HUES48 (cell line): ENCODE results near the gene STARD5.

Experiments
- H3K27ac ChIP-seq: one replicate; pipeline ENCODE4 v1.7.0; 2013; ENCODE audit warnings: low read depth, low read length, inconsistent platforms
- H3K27me3 ChIP-seq: 2 replicates; pipeline ENCODE4 v1.6.1; 2013; ENCODE audit warnings: mild to moderate bottlenecking, low read length; ENCODE audit not compliant: control insufficient read depth, insufficient read depth
- H3K36me3 ChIP-seq: 2 replicates; pipeline ENCODE4 v1.6.1; 2013; ENCODE audit warnings: low read length; ENCODE audit not compliant: control insufficient read depth, insufficient read depth
- H3K4me1 ChIP-seq: 2 replicates; pipeline ENCODE4 v1.6.1; 2013; ENCODE audit warnings: mild to moderate bottlenecking, low read length; ENCODE audit not compliant: control insufficient read depth, insufficient read depth
- H3K4me3 ChIP-seq: 2 replicates; pipeline ENCODE4 v1.5.1; 2013; ENCODE audit warnings: mild to moderate bottlenecking, low read depth, low read length
- H3K9ac ChIP-seq: 2 replicates; pipeline ENCODE4 v1.6.1; 2013; ENCODE audit warnings: mild to moderate bottlenecking, low read depth, low read length, moderate library complexity
- H3K9me3 ChIP-seq: 2 replicates; pipeline ENCODE4 v1.6.1; 2013; ENCODE audit warnings: low read length; ENCODE audit not compliant: control insufficient read depth, insufficient read depth

The STARD5 gene

GRCh38 chr15:81299630-81300273, 24.2 kb downstream of the STARD5 start:
- peaks cover 16% of the 10 kb centered on the region for H3K4me1 ChIP-seq
- H3K9me3 ChIP-seq = no peaks in the 10 kb centered on the region
- H3K27ac ChIP-seq = no peak overlapping the region
- H3K9ac ChIP-seq = no peak overlapping the region
- H3K36me3 ChIP-seq = no peaks in the 10 kb centered on the region
- H3K27me3 ChIP-seq = no peaks in the 10 kb centered on the region
- H3K4me3 ChIP-seq = no peak overlapping the region

- no peak overlapping the region for H3K9ac ChIP-seq
- peaks cover 14% of the 10 kb centered on the region for H3K4me1 ChIP-seq
- no peaks in the 10 kb centered on the region for H3K9me3 ChIP-seq
- no peaks in the 10 kb centered on the region for H3K27me3 ChIP-seq
- no peak overlapping the region for H3K27ac ChIP-seq
- no peak overlapping the region for H3K4me3 ChIP-seq
- H3K36me3 ChIP-seq = no peaks in the 10 kb centered on the region
Observed at GRCh38 chr15:81299156-81299555, 24.8 kb downstream of the STARD5 start.

DNA sequence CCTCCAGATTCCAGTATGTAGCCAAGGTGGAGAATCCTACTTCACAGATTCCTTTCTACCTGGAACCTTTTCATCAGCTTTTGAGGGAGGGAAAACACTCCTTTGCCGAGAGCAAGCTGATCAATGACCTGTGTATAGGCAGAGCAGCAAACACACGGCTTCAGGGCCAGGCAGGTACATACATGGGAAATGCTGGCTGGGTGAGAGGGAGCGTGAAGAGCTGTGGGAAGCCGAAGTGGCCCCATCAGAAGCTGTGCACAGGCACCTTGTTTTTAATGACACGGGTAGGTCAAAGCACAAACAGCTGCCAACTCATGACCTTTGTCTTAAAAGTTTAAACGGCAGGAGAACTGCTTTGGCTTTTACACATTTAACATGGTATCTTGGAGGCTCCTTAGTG, 25.3 kb downstream of the STARD5 start:
- Histone ChIP-seq H3K27me3 (no peaks in the 10 kb centered on the region), H3K9me3 (no peaks in the 10 kb centered on the region), H3K36me3 (no peaks in the 10 kb centered on the region), H3K9ac (no peak overlapping the region), H3K27ac (no peak overlapping the region), H3K4me1 (peaks cover 13% of the 10 kb centered on the region), H3K4me3 (no peak overlapping the region)

DNA sequence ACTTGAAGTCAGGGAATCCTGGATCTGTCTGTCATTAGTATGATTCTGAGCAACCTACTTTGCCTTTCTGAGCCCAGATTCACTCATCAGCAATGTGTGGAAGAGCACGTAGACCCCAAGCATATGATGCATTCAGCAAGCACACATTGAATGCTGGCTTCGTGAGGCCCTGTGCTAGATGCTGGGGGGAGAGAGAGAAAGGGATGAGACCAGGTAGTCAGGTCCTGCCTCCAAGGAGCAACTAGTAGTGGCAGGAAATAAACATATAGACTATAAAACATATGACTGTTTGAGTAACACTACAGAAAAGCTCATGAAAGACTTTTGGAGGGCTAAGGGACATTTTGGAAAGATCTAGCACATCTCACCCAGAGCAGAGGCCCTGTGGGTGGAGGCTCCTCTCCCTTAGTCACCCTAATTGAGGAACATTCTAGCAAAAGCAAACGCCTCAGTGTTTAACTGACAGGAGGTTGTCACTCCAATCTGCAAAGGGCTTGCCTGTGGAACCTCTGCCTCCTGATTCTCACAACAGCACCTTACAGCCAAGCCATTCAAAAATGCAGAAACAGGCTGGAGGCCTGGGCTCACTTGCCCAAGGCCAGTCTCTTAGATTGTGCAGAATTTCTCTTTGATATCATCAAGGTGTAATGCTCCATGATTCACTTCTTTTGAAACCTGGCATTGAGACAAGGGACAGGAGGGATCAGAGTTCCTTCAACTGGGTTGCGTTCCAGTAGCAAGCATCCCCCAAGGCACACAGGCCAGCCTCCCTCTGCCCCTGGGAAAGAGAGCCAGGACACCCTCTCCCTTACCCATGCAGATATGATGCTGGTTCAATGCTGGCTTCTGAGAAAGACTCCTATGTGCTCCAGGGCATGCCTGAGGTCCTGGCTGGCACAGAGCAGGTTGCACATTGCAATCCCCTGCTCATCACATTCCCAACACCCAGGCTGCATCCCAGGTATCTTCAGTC, 26.1 kb downstream of the STARD5 start:
- H3K27me3 ChIP-seq = no peaks in the 10 kb centered on the region
- no peak overlapping the region for H3K4me3 ChIP-seq
- H3K36me3 ChIP-seq = no peaks in the 10 kb centered on the region
- H3K9me3 ChIP-seq = no peaks in the 10 kb centered on the region
- peaks cover 7% of the 10 kb centered on the region for H3K4me1 ChIP-seq
- no peak overlapping the region for H3K27ac ChIP-seq
- H3K9ac ChIP-seq = no peak overlapping the region

DNA sequence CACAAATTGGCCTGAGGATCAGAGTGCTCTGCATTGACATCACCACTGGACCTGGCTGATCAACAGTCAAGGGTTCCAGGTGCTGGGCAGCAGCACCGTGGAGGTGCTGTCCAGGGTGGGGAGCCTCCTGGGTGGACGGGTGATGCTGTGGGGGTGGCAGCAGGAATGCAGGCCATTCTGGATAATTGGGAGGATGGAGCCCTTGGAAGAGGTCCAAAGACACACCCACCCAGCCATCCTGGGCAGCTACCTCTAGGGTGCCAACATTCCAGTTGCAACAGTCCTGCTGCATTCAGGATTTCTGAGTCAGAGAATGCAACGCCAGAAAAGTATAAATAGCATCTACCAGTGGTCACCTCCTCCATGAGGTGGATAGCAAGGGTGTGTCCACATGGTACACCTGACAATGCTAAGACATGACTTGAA, 26.8 kb downstream of the STARD5 start:
- Histone ChIP-seq H3K4me1 (peaks cover 7% of the 10 kb centered on the region), H3K36me3 (no peaks in the 10 kb centered on the region), H3K9ac (no peak overlapping the region), H3K27me3 (no peaks in the 10 kb centered on the region), H3K4me3 (no peak overlapping the region), H3K27ac (no peak overlapping the region), H3K9me3 (no peaks in the 10 kb centered on the region)

- no peaks in the 10 kb centered on the region for H3K27me3 ChIP-seq
- no peaks in the 10 kb centered on the region for H3K9me3 ChIP-seq
- no peak overlapping the region for H3K27ac ChIP-seq
- H3K36me3 ChIP-seq = no peaks in the 10 kb centered on the region
- H3K4me3 ChIP-seq = no peak overlapping the region
- no peak overlapping the region for H3K9ac ChIP-seq
- peaks cover 7% of the 10 kb centered on the region for H3K4me1 ChIP-seq
Observed at GRCh38 chr15:81296673-81297072, 27.3 kb downstream of the STARD5 start.

DNA sequence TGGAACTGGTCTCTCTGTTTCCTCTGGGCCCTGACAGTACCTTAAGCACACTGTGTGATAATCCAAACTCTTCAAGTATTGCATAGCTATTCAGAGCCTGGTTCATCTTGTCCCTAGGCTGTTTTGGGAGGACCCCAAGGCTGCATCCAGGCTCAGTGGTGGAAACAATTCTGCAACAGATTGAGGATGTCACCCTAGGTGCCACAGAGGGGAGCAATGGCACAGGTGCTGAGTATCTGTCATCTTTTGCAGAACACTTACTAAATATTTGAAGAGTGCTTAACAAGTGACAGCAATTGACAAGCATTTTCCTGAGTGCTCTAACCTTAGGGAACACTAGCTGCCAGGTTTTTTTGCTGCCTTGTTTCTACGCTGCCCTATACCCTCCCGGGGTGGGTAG, 27.8 kb downstream of the STARD5 start:
- H3K9ac ChIP-seq = no peak overlapping the region
- H3K27me3 ChIP-seq = no peaks in the 10 kb centered on the region
- no peaks in the 10 kb centered on the region for H3K9me3 ChIP-seq
- H3K4me3 ChIP-seq = no peak overlapping the region
- peaks cover 7% of the 10 kb centered on the region for H3K4me1 ChIP-seq
- no peaks in the 10 kb centered on the region for H3K36me3 ChIP-seq
- no peak overlapping the region for H3K27ac ChIP-seq

DNA sequence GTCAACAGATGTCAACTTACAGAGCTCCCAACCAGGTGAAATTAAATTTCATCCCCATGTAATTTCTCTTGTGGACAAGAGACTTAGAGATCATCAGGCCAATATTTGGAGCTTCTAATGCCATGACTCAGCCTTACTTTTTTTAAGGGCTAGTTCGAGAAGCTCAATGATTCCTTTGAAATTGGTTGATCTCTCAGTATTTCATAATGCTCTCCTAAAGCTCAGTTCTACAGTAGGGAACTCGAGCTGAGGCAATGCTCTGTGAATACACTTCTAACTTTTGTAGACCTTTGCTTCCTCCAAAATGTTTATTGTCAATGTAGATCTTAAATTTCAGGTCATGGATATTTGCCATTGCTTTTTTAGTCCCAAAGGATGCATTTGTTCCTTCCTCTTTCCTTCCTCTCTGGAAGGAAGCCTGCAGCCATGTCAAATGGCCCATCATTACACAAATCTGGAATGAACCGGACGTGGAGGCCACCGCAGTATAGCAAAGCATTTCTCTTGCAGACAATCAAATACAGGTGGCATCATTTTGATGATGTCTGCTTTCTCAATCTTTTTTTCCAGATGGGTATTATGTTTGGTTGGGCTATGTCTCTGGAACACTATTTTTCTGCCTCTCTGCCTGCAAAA, 28.3 kb downstream of the STARD5 start:
- H3K4me1 ChIP-seq = peaks cover 7% of the 10 kb centered on the region
- no peaks in the 10 kb centered on the region for H3K27me3 ChIP-seq
- H3K9me3 ChIP-seq = no peaks in the 10 kb centered on the region
- H3K27ac ChIP-seq = no peak overlapping the region
- no peak overlapping the region for H3K9ac ChIP-seq
- no peaks in the 10 kb centered on the region for H3K36me3 ChIP-seq
- H3K4me3 ChIP-seq = no peak overlapping the region

DNA sequence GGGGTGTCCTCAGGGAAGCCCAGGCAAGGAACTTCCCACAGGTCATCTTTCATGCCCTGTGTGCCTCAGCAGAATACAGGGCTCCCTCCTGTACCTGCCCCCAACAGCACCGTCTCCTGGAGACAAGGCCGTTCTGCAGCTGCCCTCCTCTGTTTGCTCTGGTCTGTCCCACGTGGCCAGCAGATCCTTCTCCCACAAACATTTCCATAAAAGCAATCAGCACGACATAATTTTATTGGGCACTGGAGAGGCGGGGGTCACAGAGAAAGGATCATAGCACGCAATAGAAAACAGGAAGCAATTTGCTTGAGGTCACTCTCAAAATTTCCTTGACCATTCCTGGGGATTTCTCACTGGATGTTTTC, 29.4 kb downstream of the STARD5 start:
- no peak overlapping the region for H3K4me3 ChIP-seq
- no peak overlapping the region for H3K9ac ChIP-seq
- no peak overlapping the region for H3K27ac ChIP-seq
- peaks cover 7% of the 10 kb centered on the region for H3K4me1 ChIP-seq
- no peaks in the 10 kb centered on the region for H3K27me3 ChIP-seq
- H3K9me3 ChIP-seq = no peaks in the 10 kb centered on the region
- no peaks in the 10 kb centered on the region for H3K36me3 ChIP-seq

- no peak overlapping the region for H3K9ac ChIP-seq
- H3K27ac ChIP-seq = no peak overlapping the region
- H3K27me3 ChIP-seq = no peaks in the 10 kb centered on the region
- H3K36me3 ChIP-seq = no peaks in the 10 kb centered on the region
- no peaks in the 10 kb centered on the region for H3K9me3 ChIP-seq
- no peak overlapping the region for H3K4me3 ChIP-seq
- peaks cover 7% of the 10 kb centered on the region for H3K4me1 ChIP-seq
Observed at GRCh38 chr15:81293728-81294515, 30.0 kb downstream of the STARD5 start.
